DND-41 (cell line): ENCODE data around the gene SNAP29.

Experiments used
- CTCF ChIP-seq: IDR thresholded peaks from 2 replicates; pipeline ENCODE4 v1.5.1; 2012; ENCODE audit warnings: borderline replicate concordance, low read length, moderate library complexity, mild to moderate bottlenecking; ENCODE audit not compliant: poor library complexity, severe bottlenecking; ENCODE audit errors: extremely low read depth
- EZH2 ChIP-seq: IDR thresholded peaks from 3 replicates; pipeline ENCODE4 v1.6.1; 2012; ENCODE audit warnings: borderline replicate concordance, low read depth, mild to moderate bottlenecking, moderate library complexity, low read length, inconsistent platforms; ENCODE audit not compliant: severe bottlenecking

DNA sequence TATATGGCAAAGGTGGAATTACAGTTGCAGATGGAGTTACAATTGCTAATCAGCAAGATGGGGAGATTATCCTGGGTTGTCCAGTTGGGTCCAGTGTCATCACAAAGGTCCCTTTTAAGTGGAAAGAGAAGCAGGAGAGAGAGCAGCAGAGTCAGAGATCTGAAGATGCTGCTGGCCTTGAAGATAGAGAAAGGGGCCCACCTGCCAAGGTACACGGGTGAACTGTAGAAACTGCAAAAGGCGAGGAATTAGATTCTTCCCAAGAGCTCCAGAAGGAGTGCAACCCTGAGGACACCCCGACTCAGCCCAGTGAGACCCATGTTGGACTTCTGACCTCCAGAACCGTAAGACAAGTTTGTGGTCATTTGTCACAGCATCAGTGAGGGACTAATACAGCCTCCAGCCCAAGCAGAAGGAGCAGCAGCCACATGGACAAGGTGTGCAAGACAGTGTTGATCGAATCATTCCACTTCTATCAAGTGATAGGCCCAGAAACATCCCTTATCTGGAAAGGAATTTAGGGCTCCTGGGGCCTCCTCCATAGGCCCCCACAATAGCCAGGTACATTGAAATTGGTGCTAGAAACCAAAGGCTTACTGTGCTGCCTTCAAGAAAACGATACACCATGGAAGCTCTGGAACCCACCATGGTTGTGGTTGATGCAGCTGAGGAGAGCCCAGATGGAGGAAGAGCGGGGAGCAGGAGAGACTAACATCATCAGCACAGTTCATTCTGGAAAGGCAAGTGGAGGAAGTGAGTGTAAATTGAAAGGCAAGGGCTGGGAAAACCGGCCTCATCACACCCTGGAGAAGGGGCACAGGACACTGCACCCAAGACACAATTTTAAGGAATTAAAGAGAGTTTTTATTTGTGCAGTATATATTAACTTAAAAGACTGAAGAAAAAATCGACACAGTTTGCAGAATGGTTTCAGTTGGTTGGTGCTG lies 23.3 kb downstream of the SNAP29 start:
- TF ChIP-seq CTCF (no peak), EZH2 (no peak)
